Fibroblast of skin of left biceps (primary cell): ENCODE results near the gene KMT5B.

Source experiments
- DNase-seq, 2 experiments: peaks; one replicate each; pipeline ENCODE4 v3.0.0-alpha.2; 2013; ENCODE audit warnings: low read depth in 2 of 2

KMT5B gene

DNA sequence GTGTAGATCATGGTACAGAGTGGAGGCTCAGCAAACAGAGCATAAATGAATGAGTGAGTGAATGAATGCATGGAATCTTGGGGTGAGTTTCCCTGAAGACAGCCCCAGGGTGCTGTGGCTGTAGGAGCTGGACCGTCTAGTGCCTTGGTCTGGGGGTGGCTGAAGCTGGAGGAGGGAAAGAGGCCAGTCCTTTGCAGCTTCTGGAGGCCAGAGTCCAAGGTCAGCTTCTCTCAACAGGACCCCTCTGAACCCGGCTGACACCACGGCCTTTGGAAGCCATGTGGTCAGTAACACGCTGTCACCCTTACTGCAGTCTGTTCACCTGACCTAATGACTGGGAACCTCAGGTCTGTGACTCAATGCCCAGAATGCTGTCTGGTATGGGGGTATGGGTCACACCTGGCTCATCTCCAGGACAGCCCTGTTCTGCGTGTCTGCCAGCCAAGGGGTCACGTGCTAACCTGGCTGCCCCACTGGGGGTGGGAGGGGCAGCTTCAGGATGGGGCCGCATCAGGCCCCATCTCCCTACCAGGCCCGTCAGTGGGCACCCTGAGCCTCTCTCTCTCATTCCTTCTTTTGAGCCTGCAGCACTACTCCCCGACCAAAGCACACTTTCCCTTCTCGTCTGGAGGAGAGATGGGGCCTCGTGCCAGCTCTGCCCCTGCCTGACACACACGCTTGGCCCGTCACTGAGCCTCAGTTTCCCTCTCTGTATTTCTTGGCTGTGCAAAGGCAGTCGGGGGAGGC, 67.8 kb downstream of the KMT5B start:
- no peak for DNase-seq

DNA sequence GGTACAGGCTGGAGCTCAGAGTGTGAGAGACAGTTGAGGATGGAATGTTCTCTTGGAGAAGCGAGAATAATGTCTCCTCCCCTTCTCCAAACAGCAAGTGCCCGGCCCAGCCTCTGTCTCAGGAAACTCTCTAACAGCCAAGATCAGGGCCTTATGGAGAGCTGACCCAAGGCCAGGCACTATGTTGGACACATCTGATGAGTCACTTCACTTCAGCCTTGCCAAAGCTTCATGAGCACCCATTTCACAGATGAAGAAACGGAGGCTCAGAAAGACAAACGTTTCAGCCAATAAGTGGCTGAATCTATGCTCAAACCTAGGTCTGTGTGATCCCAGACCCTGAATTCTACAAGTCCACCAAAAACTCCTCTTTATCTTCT, 69.8 kb downstream of the KMT5B start:
- DNase-seq: no peak

DNA sequence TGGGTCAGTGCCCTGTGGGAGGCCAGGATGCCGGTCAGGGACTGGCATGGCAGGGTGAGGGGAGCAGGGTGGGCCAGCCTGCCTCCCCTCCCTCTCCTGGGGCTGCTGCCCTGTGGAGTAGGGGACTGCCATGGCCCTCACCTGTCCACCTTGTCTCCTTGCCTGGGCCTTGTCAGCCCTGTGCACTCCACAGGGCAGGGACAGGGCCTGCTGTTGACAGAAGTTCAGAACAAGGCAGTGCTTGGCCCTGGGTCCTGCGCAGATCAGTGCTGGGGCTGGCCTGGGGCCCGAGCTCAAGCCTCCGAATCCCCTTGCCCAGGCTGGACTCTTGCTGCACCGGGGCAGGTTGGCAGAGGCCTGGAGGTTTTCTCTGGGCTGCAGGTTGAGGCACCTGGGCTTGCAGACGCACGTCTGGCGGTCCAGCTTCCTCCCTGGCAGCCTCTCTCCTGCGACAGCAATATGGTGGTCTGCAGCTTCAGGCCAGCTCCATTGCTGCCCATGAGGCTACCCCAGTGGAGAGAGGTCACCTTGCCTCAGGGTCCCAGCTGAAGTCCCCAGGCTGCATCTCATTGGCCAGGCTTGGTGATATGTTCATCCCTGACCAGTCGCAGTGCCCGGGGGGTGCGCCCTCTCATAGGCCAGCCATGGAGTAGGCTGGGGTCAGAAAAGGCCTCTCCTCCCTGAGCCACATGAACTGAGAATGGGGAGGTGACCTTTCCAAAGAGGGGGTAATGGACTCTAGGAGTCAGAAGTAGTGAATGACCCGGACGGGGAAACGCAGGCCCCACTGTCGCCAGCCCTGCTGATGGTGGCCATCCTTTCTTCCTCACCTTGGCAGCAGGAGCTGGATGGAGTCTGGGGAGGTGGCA, 70.4 kb downstream of the KMT5B start:
- DNase-seq: no peak

DNA sequence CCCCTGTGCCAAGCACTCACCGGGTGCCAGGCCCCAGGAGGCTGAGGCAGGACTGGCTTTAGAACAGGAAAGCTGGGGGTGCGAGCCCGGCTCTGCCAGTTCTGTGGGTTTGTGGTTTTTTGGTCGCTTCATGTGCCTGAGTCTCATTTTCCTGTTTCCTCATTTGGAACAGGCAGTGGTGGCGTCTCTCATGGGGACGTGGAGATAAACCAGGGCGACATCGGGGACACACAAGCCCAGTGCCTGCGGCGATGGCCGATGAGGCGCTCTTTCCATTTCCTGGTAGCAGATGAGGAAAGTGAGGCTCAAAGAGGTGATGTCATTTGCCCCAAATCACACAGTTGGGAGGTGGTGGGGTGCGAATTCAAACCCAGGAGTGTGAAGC, 71.1 kb downstream of the KMT5B start:
- DNase-seq: no peak

DNA sequence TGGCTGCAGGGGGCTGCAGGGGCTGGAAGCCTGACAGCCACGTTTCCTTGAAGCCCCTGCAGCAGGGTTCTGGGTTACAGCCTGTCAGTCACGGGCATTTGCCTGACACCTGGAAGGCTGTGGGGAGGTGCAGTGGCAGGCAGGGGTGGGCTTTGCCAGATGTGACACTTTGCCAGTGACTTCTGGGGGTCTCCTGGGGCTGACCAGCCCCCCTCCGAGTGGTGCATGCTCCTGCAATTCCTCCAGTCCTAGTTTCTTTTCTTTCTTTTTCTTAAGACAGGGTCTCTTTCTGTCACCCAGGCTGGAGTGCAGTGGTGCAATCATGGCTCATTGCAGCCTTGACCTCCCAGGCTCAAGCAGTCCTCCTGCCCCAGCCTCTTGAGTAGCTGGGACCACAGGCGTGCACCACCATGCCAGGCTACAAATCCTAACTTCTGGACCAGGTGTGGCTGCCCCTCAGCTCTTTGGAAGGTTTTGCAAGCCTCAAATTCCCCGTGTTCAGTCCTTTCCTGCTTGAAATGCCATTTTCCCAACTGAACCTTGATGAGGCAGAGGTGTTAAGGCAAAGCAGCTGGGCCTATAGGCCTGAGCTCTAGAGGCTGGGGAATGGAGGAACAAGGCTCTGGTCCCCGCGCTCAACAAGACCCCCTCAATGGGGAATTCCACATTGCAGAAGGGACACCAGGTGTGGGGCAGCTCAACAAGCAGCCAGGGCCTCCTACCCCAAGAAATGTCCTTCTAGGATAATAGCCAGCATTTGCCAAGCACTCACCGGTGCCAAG, 71.7 kb downstream of the KMT5B start:
- DNase-seq: no peak

DNA sequence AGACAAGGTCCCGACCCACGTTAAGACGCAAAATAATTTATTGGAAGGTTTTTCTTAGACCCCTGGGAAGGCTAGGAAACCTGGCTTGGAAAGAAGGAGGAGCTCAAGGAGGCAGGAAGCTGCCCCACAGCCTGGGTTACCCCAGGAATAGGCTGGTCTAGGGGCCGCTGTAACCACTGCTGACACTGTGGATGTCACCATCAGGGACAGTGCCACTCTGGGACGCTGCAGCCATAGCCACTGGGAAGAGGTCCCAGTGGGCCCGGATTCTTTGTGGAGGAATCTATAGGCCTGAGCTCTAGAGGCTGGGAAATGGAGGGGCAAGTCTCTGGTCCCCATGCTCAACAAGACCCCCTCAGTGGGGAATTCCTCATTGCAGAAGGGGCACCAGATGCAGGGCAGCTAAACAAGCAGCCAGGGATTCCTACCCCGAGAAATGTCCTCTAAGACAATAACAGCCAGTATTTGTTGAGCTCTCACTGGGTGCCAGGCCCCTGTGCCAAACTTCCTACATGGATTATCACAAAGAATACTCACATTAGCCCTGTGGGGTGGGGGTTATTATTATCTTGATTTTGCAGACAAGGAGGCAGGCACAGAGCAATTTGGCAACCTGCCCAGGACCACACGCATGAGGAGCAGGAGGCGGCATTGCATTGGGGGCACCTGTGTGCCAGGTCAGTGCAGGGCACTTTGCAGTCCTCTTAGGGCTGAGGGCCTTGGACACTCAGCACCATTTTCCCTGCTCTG, 72.4 kb downstream of the KMT5B start:
- no peak for DNase-seq

DNA sequence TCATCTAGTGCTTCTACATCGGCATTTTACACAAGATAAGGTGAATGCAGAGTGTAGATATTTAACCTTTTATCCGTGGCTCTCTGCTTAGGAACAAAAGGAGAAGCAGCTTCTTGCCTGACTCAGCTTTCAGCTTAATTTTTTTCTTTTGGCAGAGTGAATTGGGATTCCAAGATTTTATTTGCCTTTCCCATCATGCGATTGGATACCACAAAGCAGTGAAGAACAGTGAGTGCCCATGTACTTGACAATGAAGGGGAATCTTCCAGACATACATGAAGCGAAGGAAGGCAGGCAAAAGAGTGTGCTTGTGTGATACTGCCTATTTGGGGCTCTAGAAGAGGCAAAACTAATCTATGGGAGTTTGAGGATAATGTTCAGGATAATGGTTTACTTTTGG, 74.9 kb downstream of the KMT5B start:
- DNase-seq: no peak

DNA sequence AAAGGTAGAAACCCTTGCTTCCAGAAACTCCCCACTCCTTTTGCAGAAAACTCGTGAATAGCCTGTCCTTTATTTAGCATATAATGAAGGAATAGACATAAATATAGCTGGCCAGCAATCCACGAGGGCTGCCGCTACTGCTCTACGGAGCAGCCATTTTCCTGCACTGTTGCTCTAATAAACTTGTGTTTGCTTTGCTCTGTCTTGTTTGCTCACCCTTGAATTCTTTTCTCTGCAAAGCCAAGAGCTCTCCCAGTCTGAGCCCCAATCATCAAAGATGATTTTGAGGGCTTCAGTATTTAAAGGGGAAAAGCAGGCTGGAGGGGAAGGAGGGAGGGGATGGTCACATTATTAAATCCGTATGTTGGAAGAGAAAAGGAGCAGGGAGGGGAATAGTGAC, 75.3 kb downstream of the KMT5B start:
- DNase-seq: no peak

DNA sequence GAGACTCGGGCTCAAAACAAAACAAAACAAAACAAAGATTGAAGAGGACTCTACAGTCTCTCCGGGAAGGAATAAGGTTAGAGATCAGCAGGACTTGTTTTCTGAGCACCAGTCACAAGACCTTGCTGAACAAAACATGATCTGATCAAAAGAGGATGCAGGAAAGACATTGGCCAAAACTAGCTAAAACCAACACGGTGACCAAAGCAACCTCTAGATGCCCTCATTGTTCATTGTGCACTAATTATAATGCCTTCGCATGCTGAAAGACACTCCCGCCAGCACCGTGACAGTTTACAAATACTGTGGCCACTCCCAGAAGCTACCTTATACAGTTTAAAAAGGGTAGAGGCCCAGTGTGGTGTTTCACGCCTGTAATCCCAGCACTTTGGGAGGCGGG, 76.2 kb downstream of the KMT5B start:
- no peak for DNase-seq

DNA sequence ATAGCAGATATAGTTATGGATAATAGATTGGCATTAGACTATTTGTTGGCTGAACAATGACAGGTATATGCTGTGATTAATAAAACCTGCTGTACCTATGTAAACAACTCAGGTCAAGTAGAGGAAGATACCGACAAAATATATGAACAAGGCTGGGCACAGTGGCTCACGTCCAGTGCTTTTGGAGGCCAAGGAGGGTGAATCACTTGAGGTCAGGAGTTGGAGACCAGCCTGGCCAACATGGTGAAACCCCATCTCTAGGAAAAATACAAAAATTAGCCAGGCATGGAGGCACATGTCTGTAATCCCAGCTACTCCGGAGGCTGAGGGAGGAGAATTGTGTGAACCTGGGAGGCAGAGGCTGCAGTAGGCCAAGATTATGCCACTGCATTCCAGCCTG, 77.9 kb downstream of the KMT5B start:
- DNase-seq: no peak

DNA sequence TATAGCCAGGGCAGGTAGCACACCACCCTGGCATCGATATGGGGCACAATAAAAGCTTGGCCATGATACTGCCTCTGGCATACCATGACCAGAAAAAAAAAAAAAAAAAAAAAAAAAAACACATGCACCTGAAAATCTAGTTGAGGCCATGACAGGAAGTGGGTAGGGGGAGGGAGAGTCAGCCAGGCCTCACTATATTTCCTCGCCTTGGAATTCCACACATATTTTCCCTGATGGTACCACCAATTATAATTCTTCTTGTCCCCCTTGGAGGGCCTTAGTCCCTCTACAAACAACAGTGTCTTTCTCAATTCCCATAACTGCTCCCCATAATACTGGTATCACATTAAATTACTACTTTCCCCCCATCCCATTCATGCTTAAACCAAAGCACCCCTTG, 79.3 kb downstream of the KMT5B start:
- no peak for DNase-seq

DNA sequence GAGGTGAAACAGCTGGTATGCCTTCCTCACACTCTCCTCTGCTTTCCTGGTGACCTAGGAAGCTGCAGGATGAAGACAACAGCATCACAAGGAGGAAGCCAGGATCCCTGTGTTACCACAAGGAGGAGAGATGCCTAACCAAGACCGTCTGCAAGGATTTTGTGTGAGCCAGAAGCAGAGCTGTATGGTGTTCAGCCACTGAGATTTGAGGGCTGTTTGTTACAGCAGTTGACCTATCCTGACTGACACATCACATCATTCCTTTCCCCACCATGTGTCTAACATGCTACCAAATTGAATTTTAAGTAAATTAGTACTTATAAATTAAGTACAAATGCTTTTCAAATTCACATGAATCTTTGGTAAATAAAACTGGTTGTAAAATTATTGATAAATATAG, 83.0 kb downstream of the KMT5B start:
- DNase-seq: no peak

DNA sequence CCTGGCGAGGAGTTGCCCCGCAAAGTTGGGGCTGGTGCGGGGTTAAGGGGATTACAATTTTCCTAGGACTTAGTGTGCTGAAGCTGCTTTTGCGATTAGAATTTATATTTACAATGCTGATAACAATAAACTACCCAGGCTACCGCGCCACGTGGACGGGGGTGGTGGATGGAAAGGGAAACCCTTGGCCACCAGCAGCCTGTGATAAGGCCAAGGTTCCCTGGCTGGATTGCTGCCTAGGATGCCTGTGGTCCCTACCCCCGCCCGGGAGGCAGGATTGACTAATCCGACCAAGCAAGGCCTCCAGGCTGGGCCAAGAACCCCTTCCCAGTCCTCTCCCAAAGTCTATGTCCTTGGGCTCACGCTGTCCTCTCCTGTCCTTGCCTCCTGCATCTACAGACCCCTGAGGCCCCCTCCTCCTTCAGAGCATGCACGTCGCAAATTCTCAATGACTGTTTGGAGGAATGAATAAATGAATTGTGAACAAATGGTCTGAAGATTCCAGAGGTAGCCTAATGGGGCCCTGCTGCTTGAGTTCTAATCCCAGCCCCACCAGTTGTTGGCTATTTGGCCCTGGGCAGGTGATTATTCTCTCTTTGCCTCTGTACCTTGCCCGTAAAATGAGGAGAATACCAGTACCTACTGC, 84.3 kb downstream of the KMT5B start:
- DNase-seq: peak in 1 of 2 experiments; percentile 40

DNA sequence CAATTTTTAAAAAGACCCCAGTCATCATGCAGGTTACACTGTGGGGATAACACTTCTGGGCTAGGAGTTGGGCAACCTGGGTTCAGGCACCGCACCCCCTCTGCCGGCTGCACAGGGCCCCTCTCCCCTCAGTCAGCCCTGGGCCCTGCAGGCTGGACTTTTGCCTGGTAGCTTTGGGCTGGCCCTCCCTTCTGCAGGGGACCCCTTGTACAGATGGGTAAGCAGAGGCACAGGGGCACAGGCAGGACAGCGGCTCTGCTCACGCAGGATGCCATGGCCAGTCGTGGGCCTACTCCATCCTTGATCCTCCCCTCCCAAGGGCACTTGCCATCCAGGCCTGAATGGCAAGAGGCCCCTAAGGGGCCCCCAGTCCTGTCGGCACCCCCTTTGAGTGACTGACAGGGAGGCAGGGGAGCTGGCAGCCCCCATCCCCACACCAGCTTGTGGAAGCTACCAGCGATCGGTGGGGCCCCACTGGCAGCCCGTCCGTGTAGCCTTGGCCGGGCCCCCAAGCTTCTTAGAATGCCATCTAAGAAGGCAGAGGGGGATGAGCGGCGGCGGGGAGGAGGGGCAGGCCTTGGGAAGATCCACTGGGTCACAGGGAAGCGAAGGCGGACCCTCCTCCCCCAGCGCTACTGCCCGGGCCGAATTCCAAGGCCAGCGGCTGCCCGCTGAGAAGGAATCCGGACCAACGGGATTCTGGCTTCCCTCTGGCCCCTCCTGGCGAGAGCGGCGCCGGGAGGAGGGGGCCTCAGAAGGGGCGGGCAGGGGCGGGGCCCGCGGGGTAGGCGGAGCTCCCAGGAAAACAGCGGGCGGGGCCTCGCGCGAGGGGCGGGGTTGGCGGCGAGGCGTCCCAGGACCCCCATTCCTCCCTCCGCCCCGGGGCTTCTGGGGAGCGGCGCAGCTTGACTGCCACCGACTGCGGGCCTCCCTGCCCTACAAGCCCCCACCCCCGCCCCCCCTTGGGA, 85.1 kb downstream of the KMT5B start:
- DNase-seq: peak; percentile 51 to 52

DNA sequence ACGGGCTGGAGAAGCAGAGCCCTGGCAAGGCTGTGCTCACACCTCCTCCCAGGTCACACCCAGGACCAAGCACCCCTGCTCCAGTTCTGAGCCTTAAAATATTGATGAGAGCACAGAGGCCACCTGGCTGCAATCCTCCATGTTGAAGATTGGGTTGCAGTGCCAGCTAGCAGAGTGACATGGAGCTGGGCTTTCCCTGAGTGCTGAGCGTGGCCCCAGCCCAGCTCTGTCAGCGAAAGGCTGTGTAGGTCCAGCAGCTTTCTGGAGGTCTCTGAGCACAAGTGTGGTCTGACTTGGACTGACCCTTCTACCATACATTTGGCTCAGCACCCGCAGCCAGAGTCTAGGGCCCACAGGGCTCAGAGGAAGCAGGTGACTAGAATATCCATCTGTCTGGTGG, 87.9 kb downstream of the KMT5B start:
- no peak for DNase-seq

DNA sequence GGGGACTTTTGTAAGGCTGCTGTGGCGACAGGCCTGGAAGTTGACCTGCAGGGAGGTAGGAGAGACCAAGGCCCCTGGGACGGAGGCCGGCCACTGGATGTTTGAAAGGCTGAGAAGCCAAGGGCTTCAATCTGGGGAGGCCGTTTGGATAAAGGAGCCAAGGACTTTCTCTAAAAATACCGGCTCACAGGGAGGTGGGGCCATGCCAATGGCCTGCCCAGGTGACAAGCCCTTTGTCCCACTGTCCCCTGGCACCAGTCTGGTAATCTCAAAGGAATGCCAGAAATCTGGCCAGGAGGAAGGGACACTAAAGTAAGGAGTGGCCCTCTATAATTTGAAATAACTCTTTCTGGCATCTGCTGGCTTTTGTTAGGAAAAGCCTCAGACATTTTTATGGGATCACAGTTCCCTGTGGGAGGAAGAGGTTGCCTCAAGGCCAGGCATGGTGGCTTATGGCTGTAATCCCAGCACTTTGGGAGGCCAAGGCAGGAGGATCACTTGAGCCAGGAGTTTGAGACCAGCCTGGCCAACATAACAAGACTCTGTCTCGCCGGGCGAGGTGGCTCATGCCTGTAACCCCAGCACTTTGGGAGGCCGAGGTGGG, 90.1 kb downstream of the KMT5B start:
- DNase-seq: no peak

DNA sequence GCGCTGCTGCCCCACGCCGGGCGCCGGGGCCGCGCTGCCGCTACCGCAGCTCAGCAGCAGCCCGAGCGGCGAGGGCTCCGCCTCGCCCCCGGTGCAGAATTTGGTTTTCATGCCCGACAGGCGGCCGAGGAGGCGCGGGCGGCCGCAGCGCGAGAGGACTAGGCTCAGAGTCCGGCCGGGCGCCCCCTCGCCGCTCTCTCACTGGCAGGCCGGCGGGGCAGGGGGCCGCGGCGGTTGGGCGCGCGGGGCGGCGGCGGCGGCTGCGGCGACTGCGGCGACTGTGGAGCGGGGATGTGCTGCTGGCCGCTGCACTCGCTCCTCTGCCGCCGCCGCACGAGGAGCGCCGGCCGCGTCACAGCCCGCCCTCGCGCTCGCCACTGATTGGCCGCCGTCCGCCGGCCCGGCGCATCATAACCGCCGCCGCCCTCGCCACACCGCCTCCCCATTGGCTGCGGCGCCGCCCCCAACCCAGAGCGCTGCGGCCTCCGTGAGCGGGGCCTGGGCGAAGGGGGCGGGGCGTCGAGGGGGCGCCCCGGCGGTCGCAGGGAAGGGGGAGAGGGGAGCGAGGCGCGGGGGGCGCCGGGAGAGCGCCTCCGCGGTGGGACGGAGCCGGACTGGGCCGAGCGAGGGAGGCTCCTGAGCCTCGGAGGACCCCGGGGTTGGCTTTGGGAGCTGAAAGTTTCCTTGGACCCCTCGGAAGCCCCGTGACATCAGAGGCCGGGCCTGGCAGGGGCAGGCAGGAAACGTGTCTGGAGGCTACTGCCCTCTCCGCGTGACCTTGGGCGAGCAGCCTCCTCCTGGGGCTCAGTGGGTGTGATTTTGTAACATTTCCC, 91.8 kb downstream of the KMT5B start, which contains the start of gene CHKA:
Gene CHKA, minus strand, starts transcription at position 322 of the 833 bp plus-strand sequence. Its CDS starts 211 bp downstream, at position 111.
- peak; percentile 75 to 79 for DNase-seq

DNA sequence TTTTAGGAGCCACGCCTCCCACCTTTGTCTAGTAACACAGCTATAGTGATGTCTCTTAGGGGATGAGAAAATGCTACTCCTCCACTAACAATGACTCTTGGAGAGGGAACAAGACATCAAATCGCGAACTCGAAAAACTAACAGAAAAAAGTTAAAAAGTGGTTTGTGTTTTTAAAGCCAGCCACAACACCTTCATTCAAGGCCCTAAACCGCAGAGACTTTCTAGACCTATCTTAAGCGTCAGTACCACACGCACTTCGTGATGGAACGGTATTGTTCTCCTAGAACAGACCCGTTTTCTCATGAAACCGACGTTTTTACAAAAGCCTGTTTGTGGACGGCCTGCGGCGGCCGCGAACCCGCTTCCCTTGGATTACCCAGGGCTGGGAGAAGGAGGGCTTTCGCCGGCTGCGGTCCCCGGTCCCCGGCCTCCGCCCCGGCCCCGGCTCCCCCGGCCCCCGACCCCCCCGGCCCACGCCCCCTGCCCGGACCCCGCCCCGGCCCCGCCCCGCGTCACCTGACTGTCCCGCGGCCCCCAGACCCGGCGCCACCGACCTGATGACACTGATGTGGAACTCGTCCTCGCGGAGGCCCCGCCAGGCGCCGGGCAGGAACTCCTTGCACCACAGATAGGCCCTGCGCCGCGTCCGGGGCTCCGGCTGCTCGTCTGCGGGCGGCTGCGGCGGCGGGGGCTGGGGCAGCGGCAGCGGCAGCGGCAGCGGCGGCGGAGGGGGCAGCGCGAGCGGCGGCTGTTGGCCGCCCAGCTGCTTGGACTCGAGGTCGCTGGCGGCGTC, 92.6 kb downstream of the KMT5B start:
- no peak for DNase-seq
